ENCODE measurements around the gene SPINK7.
"Not testable (repeated sequence)": the region's sequence is repeated elsewhere in the genome, so short reads cannot be mapped to it uniquely, and the experiment has no call there.

SPINK7 gene

GRCh38 chr5:148280893-148281292 is 31.3 kb upstream of the SPINK7 start:
- H3K9me3 ChIP-seq (replicated peaks in 1 of 2; ENCODE audit: control insufficient read depth in 2 of 2, insufficient read depth in 1 of 2, low read depth in 1 of 2, low read length in 2 of 2); H3K4me2 ChIP-seq (ENCODE audit: insufficient read depth, low read length, poor library complexity, severe bottlenecking); H4K91ac ChIP-seq (ENCODE audit: low read depth, low read length, poor library complexity); H2AK5ac ChIP-seq (ENCODE audit: low read depth, low read length); H3K9ac ChIP-seq (ENCODE audit: low read depth, low read length, poor library complexity); H2BK5ac ChIP-seq (ENCODE audit: low read length); H3K79me1 ChIP-seq (ENCODE audit: low read depth, low read length); H3K4ac ChIP-seq (ENCODE audit: low read length); H3K23ac ChIP-seq (ENCODE audit: low read depth, low read length, poor library complexity); H3K4me3 ChIP-seq (ENCODE audit: low read length in 2 of 2); H4K8ac ChIP-seq (ENCODE audit: low read depth, low read length); H3K18ac ChIP-seq (ENCODE audit: low read length); H3K27me3 ChIP-seq (ENCODE audit: control insufficient read depth in 3 of 3, insufficient read depth in 3 of 3, low read depth in 1 of 3, low read length in 3 of 3); H2BK15ac ChIP-seq (ENCODE audit: low read length); H2BK120ac ChIP-seq (ENCODE audit: low read depth, low read length); H3K36me3 ChIP-seq (replicated peaks in 1 of 2; ENCODE audit: control insufficient read depth in 2 of 2, insufficient read depth in 2 of 2, low read length in 2 of 2); H3K27ac ChIP-seq (replicated peaks; ENCODE audit: low read length); H3K14ac ChIP-seq (ENCODE audit: low read length); DNase-seq (ENCODE audit: low spot score); H3K4me1 ChIP-seq (ENCODE audit: control insufficient read depth in 2 of 2, insufficient read depth in 1 of 2, low read depth in 1 of 2, low read length in 2 of 2); H2BK12ac ChIP-seq (ENCODE audit: low read length): not testable (repeated sequence)
- peak overlapping the region; percentile 88 for H2AFZ ChIP-seq (ENCODE audit: low read length)
- WGBS, 2 donors (ENCODE audit: extremely low coverage in 2 of 2, insufficient read length in 2 of 2, insufficient replicate concordance in 1 of 2), result no CpG with 5 or more reads among the region's 5 CpGs

- not testable (repeated sequence) for H3K4ac ChIP-seq (ENCODE audit: low read length); H3K4me2 ChIP-seq (ENCODE audit: insufficient read depth, low read length, poor library complexity, severe bottlenecking); H3K4me1 ChIP-seq (ENCODE audit: control insufficient read depth in 2 of 2, insufficient read depth in 1 of 2, low read depth in 1 of 2, low read length in 2 of 2); H3K18ac ChIP-seq (ENCODE audit: low read length); H3K36me3 ChIP-seq (replicated peaks in 1 of 2; ENCODE audit: control insufficient read depth in 2 of 2, insufficient read depth in 2 of 2, low read length in 2 of 2); H3K79me1 ChIP-seq (ENCODE audit: low read depth, low read length); H3K9me3 ChIP-seq (replicated peaks in 1 of 2; ENCODE audit: control insufficient read depth in 2 of 2, insufficient read depth in 1 of 2, low read depth in 1 of 2, low read length in 2 of 2); H2BK120ac ChIP-seq (ENCODE audit: low read depth, low read length); H2BK5ac ChIP-seq (ENCODE audit: low read length); H2AK5ac ChIP-seq (ENCODE audit: low read depth, low read length); H3K14ac ChIP-seq (ENCODE audit: low read length); H3K27me3 ChIP-seq (ENCODE audit: control insufficient read depth in 3 of 3, insufficient read depth in 3 of 3, low read depth in 1 of 3, low read length in 3 of 3); H4K91ac ChIP-seq (ENCODE audit: low read depth, low read length, poor library complexity); H2BK12ac ChIP-seq (ENCODE audit: low read length); H2BK15ac ChIP-seq (ENCODE audit: low read length); H3K9ac ChIP-seq (ENCODE audit: low read depth, low read length, poor library complexity); H3K27ac ChIP-seq (replicated peaks; ENCODE audit: low read length); H3K4me3 ChIP-seq (ENCODE audit: low read length in 2 of 2); H3K23ac ChIP-seq (ENCODE audit: low read depth, low read length, poor library complexity); DNase-seq (ENCODE audit: low spot score); H4K8ac ChIP-seq (ENCODE audit: low read depth, low read length)
- no CpG with 5 or more reads among the region's 4 CpGs for WGBS, 2 donors (ENCODE audit: extremely low coverage in 2 of 2, insufficient read length in 2 of 2, insufficient replicate concordance in 1 of 2)
- H2AFZ ChIP-seq (ENCODE audit: low read length), result peak overlapping the region; percentile 88
Measured at GRCh38 chr5:148281336-148281735, 30.9 kb upstream of the SPINK7 start.

GRCh38 chr5:148290271-148291195 is 21.7 kb upstream of the SPINK7 start:
- Histone ChIP-seq H2BK15ac (ENCODE audit: low read length) (no peak overlapping the region), H3K4me1 (ENCODE audit: control insufficient read depth in 2 of 2, insufficient read depth in 1 of 2, low read depth in 1 of 2, low read length in 2 of 2) (no peaks in the 10 kb centered on the region), H2AK5ac (ENCODE audit: low read depth, low read length) (no peak overlapping the region), H3K27me3 (ENCODE audit: control insufficient read depth in 3 of 3, insufficient read depth in 3 of 3, low read depth in 1 of 3, low read length in 3 of 3) (no peaks in the 10 kb centered on the region), H2BK5ac (ENCODE audit: low read length) (no peak overlapping the region), H3K79me1 (ENCODE audit: low read depth, low read length) (no peaks in the 10 kb centered on the region), H3K4ac (ENCODE audit: low read length) (no peak overlapping the region), H4K8ac (ENCODE audit: low read depth, low read length) (no peak overlapping the region), H3K4me3 (ENCODE audit: low read length in 2 of 2) (no peak overlapping the region), H2BK120ac (ENCODE audit: low read depth, low read length) (no peak overlapping the region), H2AFZ (ENCODE audit: low read length) (no peak overlapping the region), H3K36me3 (replicated peaks in 1 of 2; ENCODE audit: control insufficient read depth in 2 of 2, insufficient read depth in 2 of 2, low read length in 2 of 2) (no peaks in the 10 kb centered on the region), H3K14ac (ENCODE audit: low read length) (no peak overlapping the region), H3K18ac (ENCODE audit: low read length) (no peak overlapping the region), H3K9ac (ENCODE audit: low read depth, low read length, poor library complexity) (peak overlapping the region; percentile 7), H2BK12ac (ENCODE audit: low read length) (no peak overlapping the region), H3K4me2 (ENCODE audit: insufficient read depth, low read length, poor library complexity, severe bottlenecking) (no peak overlapping the region), H4K91ac (ENCODE audit: low read depth, low read length, poor library complexity) (no peak overlapping the region), H3K23ac (ENCODE audit: low read depth, low read length, poor library complexity) (no peak overlapping the region), H3K9me3 (replicated peaks in 1 of 2; ENCODE audit: control insufficient read depth in 2 of 2, insufficient read depth in 1 of 2, low read depth in 1 of 2, low read length in 2 of 2) (no peaks in the 10 kb centered on the region), H3K27ac (replicated peaks; ENCODE audit: low read length) (no peak overlapping the region)
- WGBS, 2 donors (ENCODE audit: extremely low coverage in 2 of 2, insufficient read length in 2 of 2, insufficient replicate concordance in 1 of 2), result no CpG with 5 or more reads among the region's 6 CpGs
- DNase-seq (ENCODE audit: low spot score), result no peak

- Histone ChIP-seq H3K4me1 (ENCODE audit: control insufficient read depth in 2 of 2, insufficient read depth in 1 of 2, low read depth in 1 of 2, low read length in 2 of 2) (no peaks in the 10 kb centered on the region), H2AFZ (ENCODE audit: low read length) (no peak overlapping the region), H3K4me2 (ENCODE audit: insufficient read depth, low read length, poor library complexity, severe bottlenecking) (no peak overlapping the region), H2BK12ac (ENCODE audit: low read length) (no peak overlapping the region), H3K79me1 (ENCODE audit: low read depth, low read length) (no peaks in the 10 kb centered on the region), H3K23ac (ENCODE audit: low read depth, low read length, poor library complexity) (no peak overlapping the region), H2BK120ac (ENCODE audit: low read depth, low read length) (no peak overlapping the region), H3K9ac (ENCODE audit: low read depth, low read length, poor library complexity) (no peak overlapping the region), H3K27me3 (ENCODE audit: control insufficient read depth in 3 of 3, insufficient read depth in 3 of 3, low read depth in 1 of 3, low read length in 3 of 3) (no peaks in the 10 kb centered on the region), H3K27ac (replicated peaks; ENCODE audit: low read length) (no peak overlapping the region), H3K18ac (ENCODE audit: low read length) (no peak overlapping the region), H4K8ac (ENCODE audit: low read depth, low read length) (no peak overlapping the region), H4K91ac (ENCODE audit: low read depth, low read length, poor library complexity) (no peak overlapping the region), H3K14ac (ENCODE audit: low read length) (no peak overlapping the region), H3K36me3 (replicated peaks in 1 of 2; ENCODE audit: control insufficient read depth in 2 of 2, insufficient read depth in 2 of 2, low read length in 2 of 2) (no peaks in the 10 kb centered on the region), H3K4ac (ENCODE audit: low read length) (no peak overlapping the region), H3K9me3 (replicated peaks in 1 of 2; ENCODE audit: control insufficient read depth in 2 of 2, insufficient read depth in 1 of 2, low read depth in 1 of 2, low read length in 2 of 2) (no peaks in the 10 kb centered on the region), H3K4me3 (ENCODE audit: low read length in 2 of 2) (no peak overlapping the region), H2BK5ac (ENCODE audit: low read length) (no peak overlapping the region), H2AK5ac (ENCODE audit: low read depth, low read length) (no peak overlapping the region), H2BK15ac (ENCODE audit: low read length) (no peak overlapping the region)
- no peak for DNase-seq (ENCODE audit: low spot score)
- WGBS, 2 donors (ENCODE audit: extremely low coverage in 2 of 2, insufficient read length in 2 of 2, insufficient replicate concordance in 1 of 2), result no CpG with 5 or more reads among the region's 4 CpGs
Measured at GRCh38 chr5:148297731-148298130, 14.5 kb upstream of the SPINK7 start.

All from neuronal stem cell (in vitro differentiated cells).